Erythroblast (primary cell): ENCODE data around the gene NME2.

ENCODE experiments used
- GATA1 ChIP-seq: IDR thresholded peaks from 2 replicates; pipeline ENCODE4 v1.6.1; 2011; ENCODE audit warnings: low read depth, mild to moderate bottlenecking, control low read depth, low read length, moderate library complexity
- POLR2A ChIP-seq: IDR thresholded peaks from 2 replicates; pipeline ENCODE4 v1.6.1; 2011; ENCODE audit warnings: mild to moderate bottlenecking, low read length

DNA sequence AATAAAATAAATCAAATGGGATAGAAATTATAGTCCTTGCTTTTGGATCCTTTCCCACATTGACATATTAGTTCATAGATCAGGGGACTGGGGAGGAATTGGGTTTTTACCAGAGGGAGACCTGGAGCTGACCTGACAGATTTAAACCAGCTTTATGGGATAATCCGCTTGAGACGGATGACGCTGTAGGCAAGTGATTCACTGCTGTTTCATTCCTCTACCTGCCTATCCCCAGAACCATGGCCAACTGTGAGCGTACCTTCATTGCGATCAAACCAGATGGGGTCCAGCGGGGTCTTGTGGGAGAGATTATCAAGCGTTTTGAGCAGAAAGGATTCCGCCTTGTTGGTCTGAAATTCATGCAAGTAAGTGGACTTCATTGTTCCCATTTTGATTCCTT is 10.8 kb upstream of the NME2 start:
- no peak for TF ChIP-seq POLR2A
- TF ChIP-seq GATA1: no peak
